ENCODE results near the gene CTNNA2. TPM values are rescaled to one million over a fixed set of nuclear protein-coding genes. Genes with fewer than 3 reads are reported as not detected.

Gene CTNNA2
- total and polyA plus RNA-seq, 9 of the 15 experiments (the other 6 are each of a cell fraction or from before 2014, with no cell fraction given), result 0.03 to 0.40 (median 0.15) TPM

- no peak for FAIRE-seq
- H3K9me3 ChIP-seq (replicated peaks; ENCODE audit: control insufficient read depth, insufficient read depth, low read depth, low read length), result no peaks in the 10 kb centered on the region
- no peak for ATAC-seq
- H3K4me1 ChIP-seq (replicated peaks in 1 of 2; ENCODE audit: control insufficient read depth in 2 of 2, insufficient read depth in 2 of 2, low read length in 2 of 2), result no peaks in the 10 kb centered on the region
- H3K27ac ChIP-seq (ENCODE audit: extremely low read depth, low read depth, low read length), result no peak overlapping the region
- intact Hi-C loops (cut with micrococcal nuclease) (no loop called here), in situ Hi-C loops (cut with MboI) (no loop called here)
- no peaks in the 10 kb centered on the region for H3K36me3 ChIP-seq (ENCODE audit: control insufficient read depth, insufficient read depth, low read length)
- no peaks in the 10 kb centered on the region for H3K79me2 ChIP-seq (ENCODE audit: control insufficient read depth, insufficient read depth, low read length)
- H3K9ac ChIP-seq (ENCODE audit: insufficient read depth in 1 of 2, low read depth in 2 of 2, low read length in 2 of 2), result no peak overlapping the region
- 0% methylated on average over 3 of the region's 3 CpGs for WGBS (ENCODE audit: insufficient coverage, low coverage, missing lambda C conversion rate)
- no peaks in the 10 kb centered on the region for H4K20me1 ChIP-seq (replicated peaks; ENCODE audit: control insufficient read depth, insufficient read depth, low read length)
- no peaks in the 10 kb centered on the region for H3K9me1 ChIP-seq (ENCODE audit: control insufficient read depth, insufficient read depth, low read length)
- no peaks in the 10 kb centered on the region for H3K27me3 ChIP-seq (ENCODE audit: control insufficient read depth in 2 of 2, insufficient read depth in 2 of 2, low read length in 2 of 2)
- H2AFZ ChIP-seq (ENCODE audit: low read depth, low read length), result no peak overlapping the region
- H3K4me2 ChIP-seq (ENCODE audit: insufficient read depth, low read length), result no peak overlapping the region
- CTCF ChIA-PET (ENCODE audit: low intra/inter-chr PET ratio), result no interaction called here
- H3K4me3 ChIP-seq, result no peak overlapping the region
- TF ChIP-seq ZNF316 (IDR thresholded peaks at IDR 0.05) (peak; percentile 79), ZNF143 (CRISPR knock-in tag; IDR thresholded peaks at IDR 0.05) (no peak), MAFK (IDR thresholded peaks at IDR 0.05; ENCODE audit: low read length) (peak; percentile 63), MAFF (IDR thresholded peaks at IDR 0.05; ENCODE audit: low read length) (peak; percentile 50), HDAC2 (IDR thresholded peaks at IDR 0.05) (no peak), C11orf30 (IDR thresholded peaks at IDR 0.05; ENCODE audit: low read depth) (peak; percentile 62), ZFP30 (CRISPR knock-in tag; IDR thresholded peaks at IDR 0.05; ENCODE audit: borderline replicate concordance) (no peak), MAFG (tag; conservative IDR thresholded peaks at IDR 0.05) (0 out of 2 replicates have a peak, but pooled peaks have one; percentile 32)
- DNase-seq (ENCODE audit: extremely low read depth in 1 of 4, low spot score in 3 of 4), result no peak
- no TSS peak for BruUV-seq (replicated peaks)
- POLR2A ChIA-PET, result no interaction called here
Observed at GRCh38 chr2:80467262-80467811, 954.5 kb downstream of the CTNNA2 start.

- no peak overlapping the region for H3K4me2 ChIP-seq (ENCODE audit: insufficient read depth, low read length)
- no peaks in the 10 kb centered on the region for H4K20me1 ChIP-seq (replicated peaks; ENCODE audit: control insufficient read depth, insufficient read depth, low read length)
- no peaks in the 10 kb centered on the region for H3K79me2 ChIP-seq (ENCODE audit: control insufficient read depth, insufficient read depth, low read length)
- POLR2A ChIA-PET, result interaction anchor here (0.7 kb wide), 1 partner anchor 36 kb away, joined by 3 read pairs; no protein-coding TSS in a partner anchor
- WGBS (ENCODE audit: insufficient coverage, low coverage, missing lambda C conversion rate), result 0% methylated on average over 1 of the region's 1 CpG
- H3K27ac ChIP-seq (ENCODE audit: extremely low read depth, low read depth, low read length), result no peak overlapping the region
- H2AFZ ChIP-seq (ENCODE audit: low read depth, low read length), result no peak overlapping the region
- no peaks in the 10 kb centered on the region for H3K36me3 ChIP-seq (ENCODE audit: control insufficient read depth, insufficient read depth, low read length)
- ATAC-seq (no peak), DNase-seq (ENCODE audit: extremely low read depth in 1 of 4, low spot score in 3 of 4) (no peak), FAIRE-seq (no peak)
- intact Hi-C loops (cut with micrococcal nuclease) (no loop called here), in situ Hi-C loops (cut with MboI) (no loop called here)
- H3K9me3 ChIP-seq (replicated peaks; ENCODE audit: control insufficient read depth, insufficient read depth, low read depth, low read length), result no peaks in the 10 kb centered on the region
- no TSS peak for BruUV-seq (replicated peaks)
- H3K9me1 ChIP-seq (ENCODE audit: control insufficient read depth, insufficient read depth, low read length), result no peaks in the 10 kb centered on the region
- CTCF ChIA-PET (ENCODE audit: low intra/inter-chr PET ratio), result no interaction called here
- H3K9ac ChIP-seq (ENCODE audit: insufficient read depth in 1 of 2, low read depth in 2 of 2, low read length in 2 of 2), result no peak overlapping the region
- H3K27me3 ChIP-seq (ENCODE audit: control insufficient read depth in 2 of 2, insufficient read depth in 2 of 2, low read length in 2 of 2), result no peaks in the 10 kb centered on the region
- no peaks in the 10 kb centered on the region for H3K4me1 ChIP-seq (replicated peaks in 1 of 2; ENCODE audit: control insufficient read depth in 2 of 2, insufficient read depth in 2 of 2, low read length in 2 of 2)
- H3K4me3 ChIP-seq, result no peak overlapping the region
- no peak for TF ChIP-seq CC2D1A (IDR thresholded peaks at IDR 0.05)
- TF ChIP-seq TCF15 (CRISPR knock-in tag; IDR thresholded peaks at IDR 0.05), result no peak
- no peak for TF ChIP-seq IRF9 (tag; IDR thresholded peaks at IDR 0.05)
- TF ChIP-seq FOSL1 (tag; conservative IDR thresholded peaks at IDR 0.05), result no peak
- TF ChIP-seq ZNF184 (CRISPR knock-in tag; IDR thresholded peaks at IDR 0.05), result no peak
- TF ChIP-seq TCF7 (IDR thresholded peaks at IDR 0.05; ENCODE audit: borderline replicate concordance), result no peak
- no peak for TF ChIP-seq POLR3G (IDR thresholded peaks at IDR 0.05; ENCODE audit: extremely low read depth, insufficient read length, insufficient replicate concordance)
- TF ChIP-seq FOXK2 (conservative IDR thresholded peaks at IDR 0.05 in 1 of 2, IDR thresholded peaks at IDR 0.05 in 1 of 2; ENCODE audit: low read depth in 2 of 2), result no peak
- TF ChIP-seq ATF4 (CRISPR knock-in tag; IDR thresholded peaks at IDR 0.05), result no peak
Observed at GRCh38 chr2:80469428-80469827, 956.6 kb downstream of the CTNNA2 start.

Measured in K562 (cell line).